Muscle layer of duodenum (tissue), 2 donors: ENCODE measurements around the gene PTPRM.
"Not testable (repeated sequence)": the region's sequence is repeated elsewhere in the genome, so short reads cannot be mapped to it uniquely, and the experiment has no call there.

ENCODE experiments used
- H3K27ac ChIP-seq: one replicate; pipeline ENCODE4 v1.7.0; 2013; ENCODE audit warnings: mild to moderate bottlenecking, low read length
- H3K27me3 ChIP-seq: one replicate; pipeline ENCODE4 v1.7.0; 2013; ENCODE audit warnings: low read depth, mild to moderate bottlenecking, control low read depth, low read length
- H3K36me3 ChIP-seq, 2 donors: one replicate each; pipeline ENCODE4 v1.7.0; 2013; ENCODE audit warnings: low read length in 2 of 2, control low read depth in 1 of 2, mild to moderate bottlenecking in 1 of 2; ENCODE audit not compliant: insufficient read depth in 2 of 2, control insufficient read depth in 1 of 2
- H3K4me1 ChIP-seq, 2 donors: one replicate each; pipeline ENCODE4 v1.7.0; 2013; ENCODE audit warnings: low read length in 2 of 2, mild to moderate bottlenecking in 2 of 2, control low read depth in 1 of 2, moderate library complexity in 1 of 2; ENCODE audit not compliant: insufficient read depth in 2 of 2, control insufficient read depth in 1 of 2
- H3K4me3 ChIP-seq, 2 donors: one replicate each; pipeline ENCODE4 v1.7.0; 2013; ENCODE audit warnings: low read length in 2 of 2, low read depth in 1 of 2, mild to moderate bottlenecking in 1 of 2
- H3K9me3 ChIP-seq, 2 donors: one replicate each; pipeline ENCODE4 v1.7.0; 2013; ENCODE audit warnings: low read length in 2 of 2, control low read depth in 1 of 2, mild to moderate bottlenecking in 1 of 2; ENCODE audit not compliant: control insufficient read depth in 1 of 2
- donor health status: healthy.

PTPRM gene

DNA sequence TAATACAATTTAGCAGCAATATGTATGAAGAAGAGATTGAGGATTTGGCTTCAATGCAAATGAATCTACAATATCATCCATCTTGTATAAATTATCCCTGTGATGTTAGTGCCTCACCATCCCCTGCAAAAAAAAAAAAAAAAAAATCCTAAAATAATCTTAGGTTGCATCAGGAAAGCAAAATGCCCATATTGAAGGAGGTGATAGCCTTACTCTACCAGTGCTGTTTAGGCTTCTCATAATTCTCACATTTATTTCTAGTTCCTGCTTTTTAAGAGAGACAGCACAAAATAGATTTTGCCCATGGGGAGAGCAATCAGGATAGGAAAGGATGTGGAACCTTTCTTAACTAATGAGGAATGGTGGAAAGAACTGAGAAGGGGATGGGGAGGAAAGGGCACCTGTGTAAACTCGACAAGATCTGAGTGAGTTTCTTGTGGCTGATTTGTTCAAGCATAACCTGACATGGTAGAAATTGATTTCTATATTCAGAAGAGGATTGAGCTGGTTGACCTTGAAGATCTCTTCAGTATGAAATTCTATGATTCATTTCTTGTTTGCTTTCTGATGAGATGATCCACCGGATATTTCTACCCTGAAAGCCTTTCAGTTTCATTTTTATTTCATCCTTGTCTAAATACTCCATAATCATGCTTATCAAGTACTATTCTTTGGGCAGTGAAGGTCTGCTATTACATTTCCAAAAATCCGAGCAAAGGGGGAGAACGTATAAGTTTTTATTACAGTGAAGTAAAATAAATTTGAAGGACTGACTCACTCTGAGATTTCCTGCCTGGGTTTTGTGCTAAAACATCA lies 391.2 kb downstream of the PTPRM start:
- peaks cover 0 to 4% of the 10 kb centered on the region in 2 donors for H3K4me1 ChIP-seq
- H3K27ac ChIP-seq = no peak overlapping the region
- no peaks in the 10 kb centered on the region for H3K36me3 ChIP-seq
- no peak overlapping the region for H3K4me3 ChIP-seq
- H3K27me3 ChIP-seq = no peaks in the 10 kb centered on the region
- H3K9me3 ChIP-seq = no peaks in the 10 kb centered on the region

- Histone ChIP-seq H3K4me1 (peaks cover 0 to 4% of the 10 kb centered on the region in 2 donors), H3K36me3 (no peaks in the 10 kb centered on the region), H3K4me3 (no peak overlapping the region), H3K27me3 (no peaks in the 10 kb centered on the region), H3K27ac (no peak overlapping the region), H3K9me3 (no peaks in the 10 kb centered on the region)
Measured at GRCh38 chr18:7958897-7959146, 391.7 kb downstream of the PTPRM start.

DNA sequence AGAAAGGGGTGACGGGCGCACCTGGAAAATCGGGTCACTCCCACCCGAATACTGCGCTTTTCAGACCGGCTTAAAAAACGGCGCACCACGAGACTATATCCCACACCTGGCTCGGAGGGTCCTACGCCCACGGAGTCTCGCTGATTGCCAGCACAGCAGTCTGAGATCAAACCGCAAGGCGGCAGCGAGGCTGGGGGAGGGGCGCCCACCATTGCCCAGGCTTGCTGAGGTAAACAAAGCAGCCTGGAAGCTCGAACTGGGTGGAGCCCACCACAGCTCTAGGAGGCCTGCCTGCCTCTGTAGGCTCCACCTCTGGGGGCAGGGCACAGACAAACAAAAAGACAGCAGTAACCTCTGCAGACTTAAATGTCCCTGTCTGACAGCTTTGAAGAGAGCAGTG lies 399.6 kb downstream of the PTPRM start:
- not testable (repeated sequence) for H3K4me1 ChIP-seq, H3K27me3 ChIP-seq, H3K27ac ChIP-seq, H3K36me3 ChIP-seq, H3K9me3 ChIP-seq, H3K4me3 ChIP-seq

- no peaks in the 10 kb centered on the region for H3K4me1 ChIP-seq
- H3K9me3 ChIP-seq = no peaks in the 10 kb centered on the region
- H3K27ac ChIP-seq = no peak overlapping the region
- H3K27me3 ChIP-seq = no peaks in the 10 kb centered on the region
- H3K4me3 ChIP-seq = no peak overlapping the region
- no peaks in the 10 kb centered on the region for H3K36me3 ChIP-seq
Measured at GRCh38 chr18:7974200-7974874, 407.2 kb downstream of the PTPRM start.

- Histone ChIP-seq H3K27ac (no peak overlapping the region), H3K4me1 (no peaks in the 10 kb centered on the region), H3K4me3 (no peak overlapping the region)
Measured at GRCh38 chr18:7977897-7978296, 410.8 kb downstream of the PTPRM start.

DNA sequence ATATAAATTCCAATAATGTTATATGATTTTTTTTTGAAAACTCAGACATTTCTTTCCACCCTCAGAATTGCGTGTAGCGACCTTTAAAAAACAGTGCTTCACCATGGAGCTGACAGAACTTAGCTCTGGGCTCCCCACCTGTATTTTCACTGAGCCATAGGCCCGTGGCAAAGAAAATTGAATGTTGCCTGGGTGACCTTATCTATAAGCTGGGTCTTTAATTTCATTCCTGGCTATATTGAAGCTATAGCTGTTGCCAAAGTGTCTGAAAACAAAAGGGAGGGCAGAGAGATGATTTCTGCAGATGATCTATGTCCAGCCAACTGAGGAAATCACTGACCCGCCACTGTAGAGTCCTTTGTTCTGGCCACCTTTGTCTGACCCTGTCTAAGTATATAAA lies 411.7 kb downstream of the PTPRM start:
- H3K4me3 ChIP-seq = no peak overlapping the region
- H3K27me3 ChIP-seq = no peaks in the 10 kb centered on the region
- H3K27ac ChIP-seq = no peak overlapping the region
- H3K9me3 ChIP-seq = no peaks in the 10 kb centered on the region
- no peaks in the 10 kb centered on the region for H3K4me1 ChIP-seq
- H3K36me3 ChIP-seq = no peaks in the 10 kb centered on the region

More at GRCh38 chr18:7977897-7978296, 410.8 kb downstream of the PTPRM start:
- Histone ChIP-seq H3K27me3 (no peaks in the 10 kb centered on the region), H3K36me3 (no peaks in the 10 kb centered on the region), H3K9me3 (no peaks in the 10 kb centered on the region)

GRCh38 chr18:7979714-7980113 lies 412.6 kb downstream of the PTPRM start:
- H3K9me3 ChIP-seq = no peaks in the 10 kb centered on the region
- H3K27ac ChIP-seq = no peak overlapping the region
- H3K27me3 ChIP-seq = no peaks in the 10 kb centered on the region
- H3K4me3 ChIP-seq = no peak overlapping the region
- no peaks in the 10 kb centered on the region for H3K4me1 ChIP-seq
- H3K36me3 ChIP-seq = no peaks in the 10 kb centered on the region

GRCh38 chr18:7980136-7980535 lies 413.0 kb downstream of the PTPRM start:
- H3K27me3 ChIP-seq = no peaks in the 10 kb centered on the region
- no peak overlapping the region for H3K4me3 ChIP-seq
- no peak overlapping the region for H3K27ac ChIP-seq
- H3K9me3 ChIP-seq = no peaks in the 10 kb centered on the region
- H3K4me1 ChIP-seq = no peaks in the 10 kb centered on the region
- H3K36me3 ChIP-seq = no peaks in the 10 kb centered on the region

- Histone ChIP-seq H3K4me1 (no peaks in the 10 kb centered on the region), H3K27ac (no peak overlapping the region), H3K9me3 (no peaks in the 10 kb centered on the region), H3K27me3 (no peaks in the 10 kb centered on the region), H3K36me3 (no peaks in the 10 kb centered on the region), H3K4me3 (no peak overlapping the region)
Measured at GRCh38 chr18:7980656-7981055, 413.5 kb downstream of the PTPRM start.

GRCh38 chr18:7982216-7982615 lies 415.1 kb downstream of the PTPRM start:
- Histone ChIP-seq H3K27ac (no peak overlapping the region), H3K4me1 (no peaks in the 10 kb centered on the region), H3K27me3 (no peaks in the 10 kb centered on the region), H3K9me3 (no peaks in the 10 kb centered on the region), H3K36me3 (no peaks in the 10 kb centered on the region), H3K4me3 (no peak overlapping the region)

GRCh38 chr18:7987284-7987976 lies 420.3 kb downstream of the PTPRM start:
- Histone ChIP-seq H3K4me3 (no peak overlapping the region), H3K36me3 (no peaks in the 10 kb centered on the region), H3K27me3 (no peaks in the 10 kb centered on the region), H3K9me3 (no peaks in the 10 kb centered on the region), H3K4me1 (no peaks in the 10 kb centered on the region), H3K27ac (no peak overlapping the region)
